K562 treated with DMSO at 1 percent for 24 hours (cell line): ENCODE results near the gene MARCKS. TPM values are rescaled to one million over a fixed set of nuclear protein-coding genes. Genes with fewer than 3 reads are reported as not detected.

Source experiments
- total RNA-seq: library from RNA; unstranded; fragments of 300-600 nt; gene quantifications from 2 replicates; pipeline ENCODE4 v1.2.3, GENCODE V29; 2022; ENCODE audit warnings: low read depth; ENCODE audit not compliant: insufficient read depth

MARCKS gene
- 5.4 and 6.7 TPM in 2 replicates for total RNA-seq

GRCh38 chr6:113856625-113857555, at the start of gene MARCKS:
Gene MARCKS, plus strand, starts transcription at chr6:113857345. Its CDS starts 401 bp downstream, at chr6:113857746.

Other genes starting within 250 kb of the MARCKS start
- gene HDAC2, start 113.8 kb downstream of the MARCKS start, total RNA-seq: 101 and 108 TPM in 2 replicates